ENCODE results near the gene YES1.

DNA sequence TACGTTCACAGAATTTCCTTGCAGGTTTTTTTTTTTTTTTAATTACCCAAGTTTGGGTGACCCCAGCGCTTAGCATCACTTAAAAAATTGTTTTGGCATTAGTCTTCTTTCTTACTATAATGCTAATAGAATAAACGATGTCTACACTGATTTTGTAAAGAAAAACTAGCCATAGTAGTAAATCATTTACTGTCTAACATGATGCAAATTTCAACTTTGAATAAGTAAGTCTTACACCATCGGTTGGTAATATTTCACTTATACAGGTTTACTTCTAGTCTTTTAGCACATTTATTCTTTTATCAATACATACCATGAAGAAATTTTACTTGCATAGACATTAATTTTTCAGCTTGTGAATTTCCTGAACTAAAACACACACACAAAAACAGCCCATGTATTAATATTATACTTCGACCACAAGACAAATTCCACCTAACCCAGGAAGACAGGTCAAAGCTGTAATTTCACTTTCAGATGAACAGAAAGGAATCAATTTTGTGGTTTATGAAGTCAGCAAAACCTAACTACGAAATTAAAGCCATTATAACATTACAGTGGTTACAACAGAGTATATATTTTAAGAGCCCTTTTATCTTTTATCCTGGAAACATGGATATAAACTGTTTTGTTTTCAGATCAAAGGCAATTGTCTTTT, 1.9 kb downstream of the YES1 start:
- TF ChIP-seq POLR2A (IDR thresholded peaks at IDR 0.05), result no peak
- TF ChIP-seq, protein P1, sequence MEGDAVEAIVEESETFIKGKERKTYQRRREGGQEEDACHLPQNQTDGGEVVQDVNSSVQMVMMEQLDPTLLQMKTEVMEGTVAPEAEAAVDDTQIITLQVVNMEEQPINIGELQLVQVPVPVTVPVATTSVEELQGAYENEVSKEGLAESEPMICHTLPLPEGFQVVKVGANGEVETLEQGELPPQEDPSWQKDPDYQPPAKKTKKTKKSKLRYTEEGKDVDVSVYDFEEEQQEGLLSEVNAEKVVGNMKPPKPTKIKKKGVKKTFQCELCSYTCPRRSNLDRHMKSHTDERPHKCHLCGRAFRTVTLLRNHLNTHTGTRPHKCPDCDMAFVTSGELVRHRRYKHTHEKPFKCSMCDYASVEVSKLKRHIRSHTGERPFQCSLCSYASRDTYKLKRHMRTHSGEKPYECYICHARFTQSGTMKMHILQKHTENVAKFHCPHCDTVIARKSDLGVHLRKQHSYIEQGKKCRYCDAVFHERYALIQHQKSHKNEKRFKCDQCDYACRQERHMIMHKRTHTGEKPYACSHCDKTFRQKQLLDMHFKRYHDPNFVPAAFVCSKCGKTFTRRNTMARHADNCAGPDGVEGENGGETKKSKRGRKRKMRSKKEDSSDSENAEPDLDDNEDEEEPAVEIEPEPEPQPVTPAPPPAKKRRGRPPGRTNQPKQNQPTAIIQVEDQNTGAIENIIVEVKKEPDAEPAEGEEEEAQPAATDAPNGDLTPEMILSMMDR (IDR thresholded peaks at IDR 0.05), result no peak

Data from Peyer's patch (tissue), 4 donors.